ENCODE data around the gene NTN5. TPM values are rescaled to one million over a fixed set of nuclear protein-coding genes. Genes with fewer than 3 reads are reported as not detected.

Gene NTN5
- total and polyA plus RNA-seq, 9 of the 15 experiments (the other 6 are each of a cell fraction or from before 2014, with no cell fraction given): not detected

- TF ChIP-seq TFE3 (CRISPR knock-in tag; IDR thresholded peaks at IDR 0.05) (no peak), CHD2 (IDR thresholded peaks at IDR 0.05; ENCODE audit: low read depth, low read length) (no peak), MAFK (IDR thresholded peaks at IDR 0.05; ENCODE audit: low read length) (no peak), KDM4B (IDR thresholded peaks at IDR 0.05; ENCODE audit: borderline replicate concordance in 2 of 2, low read depth in 1 of 2) (0 out of 4 replicates have a peak, but pooled peaks of 1 of the 2 experiments have one; percentile 51), CREM (IDR thresholded peaks at IDR 0.05; ENCODE audit: low read depth) (peak; percentile 72), BRF1 (IDR thresholded peaks at IDR 0.05; ENCODE audit: borderline replicate concordance, extremely low read depth, insufficient read length) (no peak), ZNF143 (CRISPR knock-in tag; IDR thresholded peaks at IDR 0.05) (no peak), RB1 (IDR thresholded peaks at IDR 0.05; ENCODE audit: low read depth) (0 out of 2 replicates have a peak, but pooled peaks have one; percentile 34), ZFP36 (IDR thresholded peaks at IDR 0.05; ENCODE audit: low read depth, low read length, partially characterized antibody) (no peak), RCOR1 (IDR thresholded peaks at IDR 0.05; ENCODE audit: borderline replicate concordance in 1 of 2, low read depth in 2 of 2, low read length in 2 of 2) (peak in 1 of 2 experiments; percentile 84; a peak in 2 of 4 replicates), JUNB (CRISPR knock-in tag; conservative IDR thresholded peaks at IDR 0.05) (no peak), EZH2 (IDR thresholded peaks at IDR 0.05; ENCODE audit: borderline replicate concordance, low read depth, low read length) (no peak), NELFE (IDR thresholded peaks at IDR 0.05; ENCODE audit: insufficient read depth, insufficient read length) (no peak), DMBX1 (CRISPR knock-in tag; IDR thresholded peaks at IDR 0.05; ENCODE audit: borderline replicate concordance) (no peak), ZNF134 (CRISPR knock-in tag; conservative IDR thresholded peaks at IDR 0.05) (no peak), NBN (IDR thresholded peaks at IDR 0.05; ENCODE audit: low read depth) (no peak)
Observed at GRCh38 chr19:48646722-48647216, 26.0 kb downstream of the NTN5 start (continued).
